Frontal cortex (tissue), 4 donors: ENCODE measurements around the gene AMIGO3. TPM values are rescaled to one million over a fixed set of nuclear protein-coding genes. Genes with fewer than 3 reads are reported as not detected.

Experiments used
- DNase-seq, 2 donors: peaks; one replicate each; pipeline ENCODE4 v3.0.0; 2012; ENCODE audit warnings: low spot score in 2 of 2
- FAIRE-seq: peaks from 2 replicates; lab custom pipeline; 2012; peaks lifted over from hg19 to GRCh38; lab: Jason Lieb, UNC
- small RNA-seq: library from RNA; depleted of rRNA; stranded (forward); fragments of <200 nt; gene quantifications from one replicate; pipeline ENCODE3, GENCODE V24; 2014
- total RNA-seq: library from RNA; depleted of rRNA; stranded (reverse); fragments of >200 nt; gene quantifications from one replicate; pipeline ENCODE4 v1.2.3, GENCODE V29; 2014
- donor health status: control.
- donor health status: control.
- donor health status: control.

The AMIGO3 gene
- total RNA-seq, 1 donor from 2014 or later: not detected

DNA sequence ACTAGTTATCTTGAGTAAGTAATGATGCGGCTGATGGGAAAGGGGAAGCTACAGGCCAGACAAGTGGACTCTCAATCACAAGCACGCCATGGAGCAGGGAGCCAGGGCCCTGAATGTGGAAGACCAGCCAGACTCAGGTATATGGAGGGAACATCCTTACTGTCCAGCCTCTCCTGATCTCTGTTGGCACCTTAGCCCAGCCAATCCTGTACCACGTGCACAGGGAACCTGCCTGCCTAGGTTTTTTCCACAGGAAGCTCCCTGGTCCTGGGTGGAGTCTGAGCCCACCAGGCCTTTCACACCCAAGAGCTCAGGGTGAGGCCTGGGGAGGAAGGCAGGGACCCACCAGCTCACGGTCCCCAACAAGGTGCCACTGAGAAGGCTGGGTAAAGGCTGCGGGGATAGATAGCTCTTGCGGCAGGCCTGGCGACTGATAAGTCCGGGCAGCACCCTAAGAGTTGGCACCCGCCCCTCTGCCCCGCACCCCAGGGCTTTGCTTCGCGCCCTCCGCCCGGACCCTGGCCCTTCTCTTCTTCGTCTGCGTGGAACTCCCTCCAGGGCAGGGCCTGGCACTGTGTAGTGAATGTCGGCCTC is 46.3 kb downstream of the AMIGO3 start:
- FAIRE-seq (no peak), DNase-seq (no peak)

DNA sequence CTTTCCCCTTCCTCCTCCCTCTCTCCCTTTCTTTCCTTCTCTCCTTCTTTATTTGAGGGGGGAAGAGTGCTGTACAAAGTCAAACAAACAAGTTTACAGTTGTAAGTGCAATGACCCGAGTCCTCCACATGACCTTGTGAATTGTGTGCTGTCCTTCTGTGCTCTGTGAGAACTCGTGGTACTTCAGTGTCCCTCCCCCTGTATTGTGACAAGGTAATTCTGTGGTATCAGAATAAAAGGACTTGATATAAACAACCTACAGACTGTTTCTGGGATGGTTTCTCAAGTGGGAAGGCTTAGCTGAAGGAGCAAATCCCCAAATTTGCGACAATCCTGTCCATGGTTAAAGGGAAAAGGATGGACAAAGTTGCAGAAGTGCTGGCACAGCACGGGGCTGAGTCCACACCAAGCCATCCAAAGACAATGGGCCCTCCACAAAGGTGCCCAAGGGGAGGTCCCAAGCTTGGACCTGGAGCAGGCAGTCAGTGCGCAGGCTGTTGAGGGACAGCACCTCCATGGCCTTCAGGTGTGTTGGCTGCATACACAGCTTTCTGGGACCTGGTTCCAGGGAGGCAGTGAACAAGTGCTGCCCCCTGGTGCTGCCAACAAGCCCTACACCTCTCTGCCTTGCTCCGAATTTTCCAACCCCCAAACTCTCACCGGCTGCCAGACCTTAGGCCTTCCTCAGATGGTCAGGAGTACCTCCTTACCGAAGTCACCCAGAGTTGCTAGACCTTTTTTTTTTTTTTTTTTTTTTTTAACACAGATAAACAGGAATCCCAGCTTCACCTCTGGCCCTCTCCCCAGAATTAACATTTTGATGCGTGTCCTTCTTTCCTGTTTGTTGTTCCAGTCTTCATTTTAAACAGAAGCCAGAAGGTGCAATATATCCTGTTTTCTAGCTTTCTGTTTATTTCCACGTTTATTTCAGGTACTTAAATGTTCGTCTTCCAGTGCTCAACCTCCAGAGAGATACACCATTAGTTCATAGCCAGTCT is 47.9 kb downstream of the AMIGO3 start:
- DNase-seq: peak; percentile 69 to 77
- no peak for FAIRE-seq

DNA sequence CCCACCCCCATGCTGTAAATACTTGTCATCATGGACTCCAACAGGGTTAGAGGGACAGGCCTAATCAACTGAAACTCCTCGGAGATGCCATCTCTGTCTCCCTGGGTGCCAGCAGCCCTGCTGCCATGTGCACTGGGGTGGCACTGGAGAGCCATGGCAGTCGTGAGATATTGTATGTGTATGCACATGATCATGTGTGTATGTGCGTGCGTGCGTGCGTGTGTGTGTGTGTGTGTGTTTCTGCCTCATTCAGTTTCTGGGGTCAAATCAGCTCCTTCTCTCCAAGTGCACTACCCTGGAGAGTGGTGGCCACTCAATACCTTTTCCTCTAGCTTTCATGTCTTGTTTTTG is 48.6 kb downstream of the AMIGO3 start:
- DNase-seq (no peak), FAIRE-seq (no peak)

DNA sequence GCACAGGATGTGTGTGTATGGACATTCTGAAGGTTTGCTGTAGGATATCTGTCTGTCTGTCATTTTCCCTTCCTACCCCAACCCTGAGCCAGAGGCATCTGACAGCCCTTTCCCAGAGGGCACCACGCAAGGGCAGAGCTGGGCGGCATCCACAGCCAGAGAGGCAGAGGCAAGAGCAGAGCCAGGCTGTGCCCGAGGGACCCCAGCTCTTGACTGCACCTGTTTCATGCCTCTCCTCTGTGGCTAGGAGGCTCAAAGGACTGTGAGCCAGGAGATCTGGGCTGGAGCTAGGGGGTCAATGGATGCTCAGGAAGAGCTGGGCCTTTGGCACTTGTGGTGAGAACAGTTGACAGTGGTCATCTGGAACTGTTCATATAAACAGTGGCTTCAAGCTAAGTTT is 50.1 kb downstream of the AMIGO3 start:
- DNase-seq: no peak
- FAIRE-seq: no peak

DNA sequence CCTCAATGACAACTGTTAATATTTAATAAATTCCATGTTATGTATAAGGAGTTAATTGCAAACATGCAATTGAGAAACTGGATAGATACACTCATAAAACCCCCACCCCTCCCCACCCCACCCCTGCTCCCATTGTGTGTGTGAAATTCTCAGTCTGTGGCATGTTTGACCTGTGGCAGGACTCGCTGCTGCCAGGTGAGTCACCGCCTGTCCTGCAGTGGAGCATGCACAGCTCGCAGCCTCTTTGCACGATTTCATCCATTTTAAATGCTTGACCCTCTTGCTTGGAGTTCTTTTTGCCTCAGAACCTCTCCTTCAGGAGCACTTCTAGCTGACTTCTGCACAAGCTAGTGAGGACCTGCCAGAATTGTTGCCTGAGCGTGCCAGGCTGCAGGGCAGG is 50.6 kb downstream of the AMIGO3 start:
- DNase-seq: no peak
- no peak for FAIRE-seq

DNA sequence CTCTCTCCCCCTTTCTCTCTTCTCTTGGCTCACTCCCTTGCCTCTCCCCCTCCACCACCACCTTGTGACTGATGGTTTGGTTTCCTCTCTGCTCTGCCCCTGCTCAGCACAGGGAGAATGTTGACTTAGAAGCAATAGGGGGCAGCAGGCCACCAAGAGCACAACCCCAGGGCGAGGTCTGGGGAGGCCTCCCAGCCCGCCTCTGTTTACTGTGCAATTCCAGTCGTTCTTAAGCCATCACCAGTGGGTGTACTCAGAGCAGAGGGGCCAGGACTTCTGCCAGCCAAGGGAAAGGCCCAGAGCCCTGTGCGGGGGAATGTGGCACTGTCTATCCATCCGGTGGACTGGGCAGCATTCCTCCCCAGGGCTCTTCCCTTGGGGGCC is 51.1 kb downstream of the AMIGO3 start:
- DNase-seq: no peak
- no peak for FAIRE-seq

DNA sequence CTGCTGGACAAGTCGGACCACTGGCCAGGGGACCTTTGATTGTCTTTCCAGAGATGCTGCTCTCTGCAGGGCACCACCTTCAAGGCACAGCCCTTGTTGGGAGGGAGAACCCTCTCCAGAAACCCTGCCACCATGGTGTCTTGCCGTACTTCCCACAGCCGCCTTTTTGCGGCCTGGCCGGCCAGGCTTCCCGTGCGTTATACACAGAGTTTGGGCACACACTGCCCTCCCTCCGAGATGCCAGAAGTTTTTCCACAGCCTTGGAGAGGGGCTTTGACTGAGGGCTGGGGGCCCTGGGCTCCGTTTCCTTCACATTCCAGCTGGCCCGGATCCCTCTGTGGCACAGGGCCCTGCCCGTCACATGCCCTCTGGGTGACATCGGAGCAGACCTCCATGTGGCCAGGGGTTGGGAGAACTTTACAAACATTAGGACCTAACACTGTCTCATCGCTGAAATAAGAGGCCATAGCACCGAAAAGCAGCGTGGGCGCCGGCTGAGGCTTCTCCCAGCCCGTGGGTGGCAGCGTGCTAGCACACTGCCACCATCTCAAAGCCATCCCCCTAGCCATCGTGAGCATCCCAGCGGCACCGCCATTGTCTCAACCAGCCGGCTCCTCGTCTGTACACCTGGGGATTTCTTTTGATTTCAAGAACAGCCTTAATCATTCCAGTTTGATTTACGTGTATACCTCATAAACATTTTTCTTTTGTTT is 51.6 kb downstream of the AMIGO3 start:
- FAIRE-seq (no peak), DNase-seq (no peak)

Small RNA genes within 50 kb of the gene (small RNA-seq; reads per million reads assigned to genes)
- gene AMIGO3: not detected
- gene COX6CP14: not detected

Other genes with a start within 250 kb of the AMIGO3 start
- 20.0 TPM for gene DAG1, start 249.4 kb downstream of the AMIGO3 start, total RNA-seq
- gene BSN, start 165.2 kb downstream of the AMIGO3 start, total RNA-seq: 5.3 TPM
- gene APEH, start 45.3 kb downstream of the AMIGO3 start, total RNA-seq: 66.0 TPM
- 6.9 TPM for gene MST1, start 30.2 kb downstream of the AMIGO3 start, total RNA-seq
- 25.3 TPM for gene RNF123, start 30.1 kb downstream of the AMIGO3 start, total RNA-seq
- gene GMPPB, start 4.3 kb upstream of the AMIGO3 start, total RNA-seq: 9.4 TPM
- gene IP6K1, start 66.9 kb upstream of the AMIGO3 start, total RNA-seq: 51.4 TPM
- gene CDHR4, start 80.2 kb upstream of the AMIGO3 start, total RNA-seq: not detected
- 14.3 TPM for gene INKA1, start 83.6 kb upstream of the AMIGO3 start, total RNA-seq
- gene UBA7, start 94.3 kb upstream of the AMIGO3 start, total RNA-seq: 1.6 TPM
- 2.0 TPM for gene TRAIP, start 136.9 kb upstream of the AMIGO3 start, total RNA-seq
- gene CAMKV, start 150.2 kb upstream of the AMIGO3 start, total RNA-seq: 180 TPM
- 0.41 TPM for gene MST1R, start 184.2 kb upstream of the AMIGO3 start, total RNA-seq
- gene MON1A, start 210.1 kb upstream of the AMIGO3 start, total RNA-seq: 14.7 TPM
- gene RBM6, start 220.5 kb upstream of the AMIGO3 start, total RNA-seq: 79.5 TPM